IgD-negative memory B cell (primary cell): ENCODE data around the gene C1orf122. TPM values are rescaled to one million over a fixed set of nuclear protein-coding genes. Genes with fewer than 3 reads are reported as not detected.

ENCODE experiments used
- H3K27ac Mint-ChIP-seq, 3 donors: one replicate each; pipeline ENCODE4 v1.8.0; 2020 to 2022; ENCODE audit warnings: mild to moderate bottlenecking in 3 of 3, mixed read lengths in 3 of 3, moderate library complexity in 1 of 3
- H3K27me3 Mint-ChIP-seq: one replicate; pipeline ENCODE4 v1.8.0; 2021; ENCODE audit warnings: mixed read lengths
- H3K36me3 Mint-ChIP-seq: one replicate; pipeline ENCODE4 v1.8.0; 2020; ENCODE audit warnings: mild to moderate bottlenecking, mixed read lengths
- H3K4me1 Mint-ChIP-seq, 3 donors: one replicate each; pipeline ENCODE4 v1.8.0; 2020 to 2022; ENCODE audit warnings: mixed read lengths in 3 of 3, mild to moderate bottlenecking in 1 of 3
- H3K4me3 Mint-ChIP-seq, 4 donors: one replicate each; pipeline ENCODE4 v1.8.0; 2020 to 2022; ENCODE audit warnings: mild to moderate bottlenecking in 4 of 4, mixed read lengths in 4 of 4, moderate library complexity in 3 of 4
- H3K9me3 Mint-ChIP-seq, 3 donors: one replicate each; pipeline ENCODE4 v1.8.0; 2020 to 2021; ENCODE audit warnings: mixed read lengths in 3 of 3, mild to moderate bottlenecking in 1 of 3
- polyA plus RNA-seq: library from polyadenylated mRNA; unstranded; fragments of 300-500 nt; fragmentation: Illumina TruSeq; gene quantifications from one replicate; pipeline ENCODE4 v1.2.3, GENCODE V29; 2021

Gene C1orf122
- polyA plus RNA-seq, 1 donor from 2014 or later: 30.6 TPM

DNA sequence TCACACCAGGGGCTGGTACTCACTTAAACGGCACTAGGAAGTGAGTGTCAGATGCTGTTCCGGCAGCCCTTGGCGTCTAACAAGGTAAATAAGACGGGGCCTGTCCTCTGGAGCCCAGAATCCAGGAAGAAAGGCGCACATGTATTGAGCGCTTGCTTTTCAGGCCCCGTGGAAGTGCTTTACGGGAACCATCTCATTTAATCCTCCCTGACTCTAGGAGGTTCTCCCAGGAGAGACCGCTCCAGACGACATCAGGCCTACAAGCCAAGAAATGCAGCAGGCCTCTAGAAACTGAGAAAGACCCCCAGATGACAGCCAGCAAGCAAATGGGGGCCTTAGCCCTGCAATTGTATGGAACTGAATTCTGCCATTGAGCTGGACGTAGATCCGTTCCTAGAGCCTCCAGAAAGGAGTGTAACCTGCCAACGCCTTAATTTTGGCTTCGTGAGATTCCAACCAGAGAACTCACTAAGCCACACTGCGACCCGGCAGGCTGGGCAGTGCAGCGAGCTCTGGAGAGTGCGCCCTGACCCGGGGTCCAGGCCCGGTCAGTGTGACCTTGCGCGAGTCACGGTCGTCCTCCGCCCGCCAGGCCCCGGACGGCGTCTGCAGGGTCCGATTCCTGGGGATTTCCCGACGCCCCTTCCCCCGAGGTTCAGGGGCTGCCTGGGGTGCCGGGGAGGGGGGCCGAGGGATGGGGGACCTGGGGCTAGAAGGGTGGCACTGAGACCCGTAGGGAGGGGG is 14.5 kb upstream of the C1orf122 start:
- H3K27ac Mint-ChIP-seq: peak overlapping the region in 1 of 3 donors; percentile 48
- H3K36me3 Mint-ChIP-seq: peaks cover 3% of the 10 kb centered on the region
- H3K27me3 Mint-ChIP-seq: peaks cover 7% of the 10 kb centered on the region
- peaks cover 9 to 12% (median 9%) of the 10 kb centered on the region in 3 donors for H3K4me1 Mint-ChIP-seq
- no peaks in the 10 kb centered on the region for H3K9me3 Mint-ChIP-seq
- peak overlapping the region; percentile 73 to 85 (median 77) for H3K4me3 Mint-ChIP-seq

DNA sequence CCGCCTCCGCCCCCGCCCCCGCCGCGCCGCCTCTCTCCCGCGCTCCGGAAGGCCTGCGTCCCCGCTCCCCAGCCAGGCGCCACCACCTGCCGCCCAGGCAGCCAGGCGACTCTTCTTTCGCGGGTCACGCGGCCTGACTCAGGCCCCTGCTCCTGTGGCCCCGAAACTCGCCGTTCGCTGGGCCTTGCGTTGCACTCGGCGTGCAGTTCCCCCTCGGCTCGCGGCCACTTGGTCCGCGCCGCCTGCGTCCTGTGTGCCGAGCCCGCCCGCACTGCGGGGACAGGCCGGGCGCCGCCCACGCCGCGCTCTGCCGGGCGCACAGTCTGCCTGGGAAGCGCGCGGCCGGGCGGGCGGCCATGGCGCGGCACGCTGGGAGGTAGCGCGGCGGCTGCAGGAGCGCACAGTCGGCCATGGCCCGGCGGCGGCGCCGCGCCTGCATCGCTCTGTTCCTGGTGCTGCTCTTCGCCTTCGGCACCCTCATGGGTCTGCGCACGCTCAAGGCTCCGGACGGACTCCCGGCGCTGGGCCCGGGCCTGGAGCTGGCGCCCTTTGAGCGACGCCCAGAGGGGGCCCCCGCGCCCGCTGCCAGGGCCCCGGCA is 13.7 kb upstream of the C1orf122 start, which contains the start of gene MANEAL:
Gene MANEAL, plus strand, starts transcription at position 75 of the 599 bp plus-strand sequence. Its CDS starts 336 bp downstream, at position 411.
- Mint-ChIP-seq H3K9me3 (no peaks in the 10 kb centered on the region), H3K36me3 (peaks cover 3% of the 10 kb centered on the region), H3K4me1 (peaks cover 9 to 12% (median 9%) of the 10 kb centered on the region in 3 donors), H3K4me3 (peak within 1 kb of the TSS; percentile 81 to 92 (median 87)), H3K27ac (peak within 1 kb of the TSS in 2 of 3 donors; percentile 5 to 48), H3K27me3 (peaks cover 4% of the 10 kb centered on the region)

DNA sequence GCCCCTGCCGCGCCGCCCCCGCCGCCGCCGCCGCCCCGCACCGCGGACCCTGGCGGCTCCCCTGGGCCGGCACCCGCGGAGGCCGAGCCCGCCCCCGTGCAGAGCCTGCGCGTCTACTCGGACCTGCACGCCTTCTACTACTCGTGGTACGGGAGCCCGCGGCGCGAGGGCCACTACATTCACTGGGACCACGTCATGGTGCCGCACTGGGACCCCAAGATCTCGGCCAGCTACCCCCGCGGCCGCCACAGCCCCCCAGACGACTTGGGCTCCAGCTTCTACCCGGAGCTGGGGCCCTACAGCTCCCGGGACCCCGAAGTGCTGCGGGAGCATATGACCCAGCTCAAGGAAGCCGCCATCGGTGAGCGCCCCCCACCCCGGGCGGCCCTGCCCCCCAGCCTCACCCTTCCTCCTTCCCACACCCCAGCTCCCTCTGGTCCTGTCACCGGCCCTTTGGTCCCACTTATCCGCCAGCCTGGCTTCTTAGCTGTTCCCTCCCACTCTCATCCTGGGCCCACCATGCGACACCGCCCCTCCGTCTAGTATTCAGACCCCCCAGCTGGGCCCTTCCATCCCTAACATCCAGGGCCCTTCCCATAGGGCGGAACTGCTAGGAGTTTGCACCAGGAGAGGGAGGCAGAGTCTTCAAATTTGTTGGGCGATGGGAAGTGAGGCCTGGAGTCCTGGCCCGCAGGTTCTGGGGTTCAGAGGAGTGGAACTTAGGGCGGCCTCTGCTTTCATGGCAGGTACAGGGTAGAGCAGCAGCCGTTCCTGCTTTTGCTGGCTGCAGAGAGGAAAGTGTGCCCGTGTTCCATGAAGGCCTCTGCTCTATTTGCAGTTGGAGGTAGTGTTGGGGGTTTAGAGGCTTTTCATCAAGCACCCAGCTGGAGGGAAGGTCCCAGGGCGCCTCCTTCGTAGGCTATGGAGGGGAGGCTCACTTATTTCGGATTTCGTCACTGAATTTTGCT is 12.9 kb upstream of the C1orf122 start:
- Mint-ChIP-seq H3K9me3 (no peaks in the 10 kb centered on the region), H3K27me3 (peaks cover 4% of the 10 kb centered on the region), H3K36me3 (peaks cover 6% of the 10 kb centered on the region), H3K4me3 (peak overlapping the region; percentile 49 to 92 (median 87)), H3K4me1 (peaks cover 9 to 12% (median 9%) of the 10 kb centered on the region in 3 donors), H3K27ac (peak overlapping the region in 2 of 3 donors; percentile 5 to 35)

GRCh38 chr1:37795340-37796125 is 12.1 kb upstream of the C1orf122 start:
- Mint-ChIP-seq H3K27me3 (peaks cover 4% of the 10 kb centered on the region), H3K27ac (peak overlapping the region in 1 of 3 donors; percentile 18), H3K4me3 (peak overlapping the region; percentile 49 to 92 (median 82)), H3K36me3 (peaks cover 6% of the 10 kb centered on the region), H3K9me3 (no peaks in the 10 kb centered on the region), H3K4me1 (peaks cover 9 to 12% (median 11%) of the 10 kb centered on the region in 3 donors)

- Mint-ChIP-seq H3K4me1 (peaks cover 11 to 13% (median 12%) of the 10 kb centered on the region in 3 donors), H3K9me3 (no peaks in the 10 kb centered on the region), H3K27ac (peak overlapping the region in 1 of 3 donors; percentile 29), H3K4me3 (peak overlapping the region in 1 of 4 donors; percentile 8), H3K36me3 (peaks cover 9% of the 10 kb centered on the region), H3K27me3 (peaks cover 1% of the 10 kb centered on the region)
Measured at GRCh38 chr1:37797750-37798345, 9.7 kb upstream of the C1orf122 start.

DNA sequence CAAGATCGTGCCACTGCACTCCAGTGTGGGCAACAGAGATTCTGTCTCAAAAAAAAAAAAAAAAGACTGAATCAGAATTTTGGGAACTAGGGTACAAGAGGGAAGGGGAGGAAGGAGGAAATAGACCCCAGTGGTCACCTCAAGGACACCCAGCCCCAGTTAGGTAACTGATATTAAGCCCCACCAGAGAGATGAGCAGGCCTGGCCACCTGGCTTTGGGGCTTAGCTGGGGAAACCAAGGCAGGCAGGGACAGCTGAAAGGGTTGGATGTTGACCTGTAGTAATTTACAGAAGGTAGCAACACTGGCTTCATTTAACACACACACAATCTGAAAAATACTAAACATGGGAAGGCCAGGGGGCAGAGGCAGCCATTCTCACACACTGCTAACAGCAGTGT is 5.2 kb upstream of the C1orf122 start:
- peak overlapping the region in 1 of 3 donors; percentile 43 for H3K27ac Mint-ChIP-seq
- peak overlapping the region in 1 of 4 donors; percentile 8 for H3K4me3 Mint-ChIP-seq
- no peaks in the 10 kb centered on the region for H3K9me3 Mint-ChIP-seq
- no peaks in the 10 kb centered on the region for H3K27me3 Mint-ChIP-seq
- peaks cover 8 to 12% (median 12%) of the 10 kb centered on the region in 3 donors for H3K4me1 Mint-ChIP-seq
- peaks cover 9% of the 10 kb centered on the region for H3K36me3 Mint-ChIP-seq

- Mint-ChIP-seq H3K4me3 (peak overlapping the region; percentile 89 to 93 (median 90)), H3K27me3 (no peaks in the 10 kb centered on the region), H3K36me3 (peaks cover 4% of the 10 kb centered on the region), H3K9me3 (no peaks in the 10 kb centered on the region), H3K4me1 (peaks cover 14 to 27% (median 21%) of the 10 kb centered on the region in 3 donors), H3K27ac (peak overlapping the region; percentile 85 to 90 (median 90))
Measured at GRCh38 chr1:37807220-37807554, 403 bp upstream of the C1orf122 start.

- H3K27ac Mint-ChIP-seq: peak overlapping the region; percentile 85 to 96 (median 90)
- H3K9me3 Mint-ChIP-seq: no peaks in the 10 kb centered on the region
- H3K4me1 Mint-ChIP-seq: peaks cover 19 to 27% (median 21%) of the 10 kb centered on the region in 3 donors
- peak overlapping the region; percentile 90 to 99 (median 93) for H3K4me3 Mint-ChIP-seq
- H3K36me3 Mint-ChIP-seq: peaks cover 1% of the 10 kb centered on the region
- no peaks in the 10 kb centered on the region for H3K27me3 Mint-ChIP-seq
Measured at GRCh38 chr1:37808369-37809319, 1.1 kb downstream of the C1orf122 start.

DNA sequence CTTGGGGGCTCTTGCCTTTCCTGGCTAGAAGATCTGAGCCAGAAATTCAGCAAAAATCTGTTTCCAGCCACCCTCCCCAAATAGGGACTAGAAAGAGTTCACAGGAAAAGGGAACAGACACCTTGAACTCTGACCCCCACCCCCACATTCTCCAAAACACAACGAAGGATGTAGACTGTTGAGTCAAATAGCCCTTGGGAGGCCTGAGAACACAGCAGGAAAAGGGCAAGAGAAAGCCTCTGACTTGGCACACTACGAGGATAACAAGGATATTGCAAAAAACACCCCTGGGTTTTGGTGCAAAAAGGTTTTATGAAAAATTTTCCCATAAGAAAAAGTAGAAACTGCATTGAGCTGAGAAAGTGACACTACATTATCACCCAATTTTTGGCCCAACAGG is 2.4 kb downstream of the C1orf122 start:
- peak overlapping the region in 1 of 4 donors; percentile 90 for H3K4me3 Mint-ChIP-seq
- no peaks in the 10 kb centered on the region for H3K27me3 Mint-ChIP-seq
- H3K27ac Mint-ChIP-seq: no peak overlapping the region
- H3K4me1 Mint-ChIP-seq: peaks cover 19 to 27% (median 21%) of the 10 kb centered on the region in 3 donors
- no peaks in the 10 kb centered on the region for H3K9me3 Mint-ChIP-seq
- peaks cover 1% of the 10 kb centered on the region for H3K36me3 Mint-ChIP-seq

DNA sequence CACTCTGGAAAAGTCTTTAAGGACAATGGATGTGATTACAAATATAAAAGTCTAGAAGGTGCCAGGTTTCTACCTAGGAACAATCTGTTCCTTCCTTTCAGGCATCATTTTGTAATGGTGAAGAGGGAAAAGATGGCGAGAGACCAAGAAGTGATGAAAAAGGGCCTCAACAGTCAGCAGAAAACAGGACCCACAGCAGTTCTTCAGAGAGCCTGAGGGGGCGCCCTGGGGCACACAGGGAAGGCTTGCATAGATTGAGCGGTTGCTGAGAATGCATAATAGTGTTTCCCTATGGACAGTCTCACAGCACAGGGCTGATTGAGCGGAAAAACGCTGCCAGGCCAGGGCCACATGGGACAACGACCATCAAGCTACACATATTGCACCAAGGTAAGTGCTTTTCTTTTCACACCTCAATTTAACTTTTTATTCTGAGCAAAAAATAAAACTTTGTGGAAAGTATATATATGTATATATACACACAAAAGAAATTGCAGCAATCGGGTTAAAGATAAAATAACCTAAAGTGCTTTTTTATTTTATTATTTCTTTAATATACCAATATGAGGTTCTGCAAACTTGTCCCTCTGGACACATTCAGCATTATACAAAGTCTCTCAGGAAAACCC is 3.6 kb downstream of the C1orf122 start:
- peak overlapping the region in 2 of 3 donors; percentile 31 to 78 for H3K27ac Mint-ChIP-seq
- H3K4me3 Mint-ChIP-seq: peak overlapping the region in 2 of 4 donors; percentile 50 to 90
- H3K4me1 Mint-ChIP-seq: peaks cover 15 to 20% (median 15%) of the 10 kb centered on the region in 3 donors
- no peaks in the 10 kb centered on the region for H3K27me3 Mint-ChIP-seq
- H3K9me3 Mint-ChIP-seq: no peaks in the 10 kb centered on the region
- H3K36me3 Mint-ChIP-seq: peaks cover 1% of the 10 kb centered on the region

GRCh38 chr1:37813529-37814145 is 6.0 kb downstream of the C1orf122 start:
- H3K36me3 Mint-ChIP-seq: peaks cover 3% of the 10 kb centered on the region
- no peaks in the 10 kb centered on the region for H3K27me3 Mint-ChIP-seq
- no peak overlapping the region for H3K4me3 Mint-ChIP-seq
- H3K27ac Mint-ChIP-seq: no peak overlapping the region
- H3K9me3 Mint-ChIP-seq: no peaks in the 10 kb centered on the region
- H3K4me1 Mint-ChIP-seq: peaks cover 9 to 15% (median 15%) of the 10 kb centered on the region in 3 donors

DNA sequence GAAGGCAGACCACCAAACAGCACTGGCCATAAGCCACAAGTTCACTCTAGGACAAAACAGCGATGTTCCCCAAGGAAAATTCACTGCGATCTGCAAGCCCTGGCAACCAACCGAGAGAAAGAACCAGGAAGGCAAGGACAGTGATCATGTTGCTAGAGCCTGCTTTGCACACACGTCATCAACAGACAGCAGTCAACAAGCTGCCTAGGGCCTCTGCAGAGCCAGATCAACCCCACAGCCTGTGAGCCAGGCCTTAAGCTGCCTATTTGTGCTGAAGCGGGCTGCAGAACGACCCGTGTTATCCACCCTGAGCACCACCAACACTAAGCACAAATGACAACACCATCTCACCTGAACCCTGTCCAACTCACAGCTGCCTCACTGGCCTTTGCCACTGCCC is 6.7 kb downstream of the C1orf122 start:
- Mint-ChIP-seq H3K27me3 (no peaks in the 10 kb centered on the region), H3K9me3 (no peaks in the 10 kb centered on the region), H3K4me3 (no peak overlapping the region), H3K36me3 (peaks cover 3% of the 10 kb centered on the region), H3K27ac (no peak overlapping the region), H3K4me1 (peaks cover 3 to 15% (median 10%) of the 10 kb centered on the region in 3 donors)
